OCI-LY7 (cell line): ENCODE data around the gene DLEU7. TPM values are rescaled to one million over a fixed set of nuclear protein-coding genes. Genes with fewer than 3 reads are reported as not detected.
A peak's percentile ranks its signal among the peaks of the same experiment; 100 is the strongest.

Experiments
- BruUV-seq: library from RNA; stranded (reverse); fragments of 400-500 nt; replicated peaks from 2 replicates; lab custom pipeline; 2021; lab: Mats Ljungman, UMichigan
- CTCF ChIA-PET: fragments of 300-600 bp; sonication (Branson Sonifier 250); formaldehyde crosslinking; loops from one replicate; lab custom pipeline; 2022; ENCODE audit warnings: antibody characterized with exemption; ENCODE audit not compliant: unreplicated experiment; lab: Charles Lee
- POLR2A ChIA-PET: fragments of 300-600 bp; sonication (Branson Sonifier 250); formaldehyde crosslinking; loops from one replicate; lab custom pipeline; 2022; ENCODE audit warnings: antibody characterized with exemption; lab: Charles Lee
- DNase-seq: peaks from one replicate; pipeline ENCODE4 v3.0.0-alpha.2; 2015; ENCODE audit warnings: low spot score
- H2AFZ ChIP-seq: fragments of 200-600 bp; sonication (generic), shearing (Covaris generic); 2 replicates; pipeline ENCODE4 v1.6.1; 2014; ENCODE audit warnings: mild to moderate bottlenecking, antibody characterized with exemption, low read length, moderate library complexity
- H3K27ac ChIP-seq: fragments of 200-600 bp; sonication (generic); 2 replicates; pipeline ENCODE4 v1.5.1; 2014; ENCODE audit warnings: mixed run types, low read depth, mild to moderate bottlenecking, moderate library complexity, low read length, inconsistent platforms; ENCODE audit not compliant: poor library complexity, severe bottlenecking
- H3K36me3 ChIP-seq: fragments of 200-600 bp; sonication (generic); 2 replicates; pipeline ENCODE4 v1.6.1; 2014; ENCODE audit warnings: mild to moderate bottlenecking, antibody characterized with exemption, low read length, moderate library complexity, mixed read lengths; ENCODE audit not compliant: insufficient read depth
- H3K4me1 ChIP-seq: fragments of 200-600 bp; sonication (generic); 2 replicates; pipeline ENCODE4 v1.5.1; 2014; ENCODE audit warnings: mild to moderate bottlenecking, low read length; ENCODE audit not compliant: insufficient read depth, poor library complexity, severe bottlenecking
- H3K4me2 ChIP-seq: fragments of 200-600 bp; sonication (generic); 2 replicates; pipeline ENCODE4 v1.6.1; 2014; ENCODE audit warnings: mild to moderate bottlenecking, low read length
- H3K4me3 ChIP-seq: fragments of 200-600 bp; sonication (generic); 2 replicates; pipeline ENCODE4 v1.5.1; 2014; ENCODE audit warnings: mild to moderate bottlenecking, low read depth, low read length; ENCODE audit not compliant: poor library complexity, severe bottlenecking
- H3K79me2 ChIP-seq: fragments of 200-600 bp; sonication (generic); 2 replicates; pipeline ENCODE4 v1.6.1; 2016; ENCODE audit warnings: low read depth, mild to moderate bottlenecking, low read length, moderate library complexity, mixed read lengths; ENCODE audit not compliant: insufficient read depth
- H3K9me2 ChIP-seq: fragments of 200-600 bp; sonication (generic); 2 replicates; pipeline ENCODE4 v1.6.1; 2016; ENCODE audit warnings: mild to moderate bottlenecking, low read length, mixed read lengths; ENCODE audit not compliant: insufficient read depth
- H3K9me3 ChIP-seq: fragments of 200-600 bp; sonication (generic); 2 replicates; pipeline ENCODE4 v1.6.1; 2014; ENCODE audit warnings: mild to moderate bottlenecking, mixed run types, low read length, mixed read lengths
- H4K20me1 ChIP-seq: fragments of 200-600 bp; sonication (generic); 2 replicates; pipeline ENCODE4 v1.6.1; 2014; ENCODE audit warnings: mild to moderate bottlenecking, antibody characterized with exemption, low read length, moderate library complexity, mixed read lengths; ENCODE audit not compliant: insufficient read depth
- CTCF ChIP-seq: fragments of 200-600 bp; sonication (generic); conservative IDR thresholded peaks from 2 replicates; pipeline ENCODE4 v1.5.1; 2014; ENCODE audit warnings: mild to moderate bottlenecking, antibody characterized with exemption, low read length, moderate library complexity, mixed read lengths
- EZH2phosphoT487 ChIP-seq: fragments of 200-600 bp; sonication (generic); IDR thresholded peaks from 2 replicates; pipeline ENCODE4 v1.6.1; 2018; ENCODE audit warnings: low read depth, borderline replicate concordance, mild to moderate bottlenecking, mixed run types, antibody characterized with exemption, low read length, moderate library complexity, mixed read lengths
- intact Hi-C: fragments of 100-400 bp; cut with micrococcal nuclease; formaldehyde crosslinking; loops from one replicate; pipeline ENCODE4 v1.10.0; 2022; ENCODE audit not compliant: unreplicated experiment
- total RNA-seq, 2 experiments: library from RNA; depleted of rRNA in 1 of 2; stranded (reverse); fragments of >200 nt in 1 of 2; shearing (Covaris generic) in 1 of 2; gene quantifications; 2 replicates each; pipeline ENCODE4 v1.2.3, GENCODE V29; 2014 to 2022

Gene DLEU7
- total RNA-seq, 2 experiments from 2014 or later, result not detected

- H2AFZ ChIP-seq, result peak overlapping the region; percentile 68
- CTCF ChIA-PET, result interaction anchor here (1.0 to 1.8 kb wide), 4 partner anchors 112 to 824 kb away, joined by 3 to 17 read pairs (median 4); no protein-coding TSS in a partner anchor
- H3K27ac ChIP-seq, result peak overlapping the region; percentile 2
- H4K20me1 ChIP-seq, result no peaks in the 10 kb centered on the region
- TF ChIP-seq CTCF, result no peak
- DNase-seq, result peak; percentile 20
- H3K4me1 ChIP-seq, result peaks cover 35% of the 10 kb centered on the region
- H3K9me2 ChIP-seq, result no peaks in the 10 kb centered on the region
- no TSS peak for BruUV-seq
- no peak overlapping the region for H3K4me3 ChIP-seq
- no peaks in the 10 kb centered on the region; the same call in 1 of the 2 replicates for H3K36me3 ChIP-seq
- no peaks in the 10 kb centered on the region for H3K79me2 ChIP-seq
- H3K9me3 ChIP-seq, result peaks cover 4% of the 10 kb centered on the region; the same call in 1 of the 2 replicates
- POLR2A ChIA-PET, result interaction anchor here (0.7 to 1.3 kb wide), 13 partner anchors 8 to 715 kb away, joined by 3 to 9 read pairs (median 4); no protein-coding TSS in a partner anchor
- H3K4me2 ChIP-seq, result peak overlapping the region; percentile 49
- intact Hi-C loops, result loop anchor here (1.0 to 10.0 kb wide), 7 partner anchors 43 to 824 kb away; no protein-coding TSS in a partner anchor
Observed at GRCh38 chr13:50800091-50800739, 43.3 kb downstream of the DLEU7 start.

- Histone ChIP-seq H4K20me1 (no peaks in the 10 kb centered on the region), H3K36me3 (no peaks in the 10 kb centered on the region; the same call in 1 of the 2 replicates), H3K4me1 (peaks cover 35% of the 10 kb centered on the region), H3K4me3 (no peak overlapping the region), H2AFZ (peak overlapping the region; percentile 68; the same call in 1 of the 2 replicates), H3K9me3 (peaks cover 6% of the 10 kb centered on the region; the same call in 1 of the 2 replicates), H3K9me2 (no peaks in the 10 kb centered on the region), H3K79me2 (no peaks in the 10 kb centered on the region), H3K4me2 (peak overlapping the region; percentile 49; the same call in 1 of the 2 replicates), H3K27ac (no peak overlapping the region)
- BruUV-seq, result no TSS peak
- CTCF ChIA-PET, result no interaction called here
- no peak for TF ChIP-seq EZH2phosphoT487
- no peak for TF ChIP-seq CTCF
- POLR2A ChIA-PET, result interaction anchor here (0.6 to 1.4 kb wide), 5 partner anchors 20 to 181 kb away, joined by 3 to 4 read pairs (median 3); no protein-coding TSS in a partner anchor
- intact Hi-C loops, result no loop called here
- no peak for DNase-seq
Observed at GRCh38 chr13:50798923-50799322, 44.6 kb downstream of the DLEU7 start.

GRCh38 chr13:50797091-50797490, 46.4 kb downstream of the DLEU7 start:
- Histone ChIP-seq H4K20me1 (no peaks in the 10 kb centered on the region), H3K36me3 (no peaks in the 10 kb centered on the region; the same call in 1 of the 2 replicates), H3K4me3 (no peak overlapping the region), H3K4me2 (no peak overlapping the region), H3K79me2 (no peaks in the 10 kb centered on the region), H3K9me2 (no peaks in the 10 kb centered on the region), H3K27ac (no peak overlapping the region), H3K4me1 (peaks cover 34% of the 10 kb centered on the region), H2AFZ (peak overlapping the region; percentile 16; the same call in 1 of the 2 replicates), H3K9me3 (peaks cover 6% of the 10 kb centered on the region; the same call in 1 of the 2 replicates)
- ChIA-PET CTCF (no interaction called here), POLR2A (interaction anchor here (1.1 kb wide), 1 partner anchor 95 kb away, joined by 3 read pairs; no protein-coding TSS in a partner anchor)
- no TSS peak for BruUV-seq
- TF ChIP-seq CTCF, result no peak
- TF ChIP-seq EZH2phosphoT487, result no peak
- no peak for DNase-seq
- intact Hi-C loops, result no loop called here
